ENCODE results near the gene ZXDC. TPM values are rescaled to one million over a fixed set of nuclear protein-coding genes. Genes with fewer than 3 reads are reported as not detected.

ZXDC gene
- polyA plus RNA-seq, 3 donors, result 31.3 to 46.5 (median 45.9) TPM

DNA sequence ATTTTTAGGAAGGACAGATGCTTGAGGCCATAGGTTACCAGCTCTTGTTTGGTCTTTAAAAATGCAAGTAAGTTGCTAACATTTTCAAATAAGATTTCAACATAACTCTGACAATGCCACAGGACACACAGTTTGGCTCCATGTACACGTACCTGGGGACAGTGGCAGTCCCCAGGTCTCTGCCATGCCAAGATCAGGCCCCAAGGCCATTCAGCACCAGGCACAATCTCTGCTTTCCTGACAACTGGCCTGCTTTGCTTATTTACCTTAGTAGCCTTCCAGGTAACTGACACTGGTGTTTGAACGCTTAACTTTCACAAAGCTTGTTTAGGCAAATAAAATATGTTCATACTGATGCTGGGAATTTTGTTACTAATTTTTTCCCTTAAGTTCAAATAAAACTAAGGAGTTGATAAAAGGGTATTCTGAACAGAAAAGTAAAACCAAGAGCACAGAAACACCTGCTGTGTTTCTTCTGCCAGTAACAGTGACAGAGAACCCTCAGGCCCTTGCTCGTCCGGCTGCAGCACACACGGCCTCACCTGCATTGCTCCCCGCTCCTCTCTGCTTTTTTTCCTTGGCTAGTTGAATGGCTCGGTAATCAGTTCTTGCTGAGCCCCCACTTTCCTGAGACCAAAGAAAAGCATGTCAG lies 16.5 kb downstream of the ZXDC start:
- no peak for DNase-seq

DNA sequence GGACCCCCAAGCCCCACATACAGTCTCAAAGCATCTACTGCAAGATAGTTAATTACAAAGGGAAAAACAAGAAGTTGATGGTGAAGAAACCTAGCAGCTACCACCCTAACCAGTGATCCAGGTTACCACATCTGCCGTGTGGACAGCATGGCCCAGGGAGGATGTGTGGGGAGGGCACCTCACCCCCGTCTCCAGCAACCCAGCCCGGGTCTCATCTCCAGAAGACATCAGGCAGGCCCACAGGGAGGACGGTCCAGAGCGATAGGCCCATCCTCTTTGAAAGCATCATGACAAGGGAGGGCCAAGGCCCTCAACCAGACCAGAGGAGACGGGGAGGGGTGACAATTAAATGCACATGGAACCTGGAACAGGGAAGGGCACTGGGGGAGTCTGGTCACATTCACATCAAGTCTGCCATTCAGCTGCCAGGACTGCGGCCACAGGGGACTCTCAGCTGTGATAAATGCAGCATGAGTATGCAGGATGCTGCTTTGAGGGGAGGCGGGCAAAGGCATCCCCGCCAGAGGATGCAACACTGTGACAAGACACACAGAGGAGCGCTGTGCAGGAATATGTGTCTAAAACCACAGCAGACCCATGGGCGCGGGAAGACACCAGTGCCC lies 18.8 kb downstream of the ZXDC start:
- no peak for DNase-seq

DNA sequence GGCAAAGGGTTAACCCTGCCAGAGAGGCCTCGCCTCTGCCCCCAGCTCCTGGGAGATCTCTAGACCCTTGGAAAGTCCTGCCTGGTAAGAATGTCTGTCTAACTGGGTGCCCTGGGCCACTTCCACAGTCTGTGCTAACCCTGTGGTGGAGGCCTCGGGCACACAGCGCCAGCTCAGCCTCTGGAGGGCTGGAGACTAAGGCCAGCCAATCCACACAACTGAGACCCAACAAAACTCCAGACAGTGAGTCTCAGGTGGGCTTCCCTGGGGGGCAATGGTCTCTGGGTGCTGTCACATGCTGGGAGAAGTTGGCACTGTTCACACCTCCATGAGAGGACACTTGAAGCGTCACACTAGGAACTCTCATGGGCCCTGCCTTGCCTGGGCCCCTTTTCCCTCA lies 19.5 kb downstream of the ZXDC start:
- DNase-seq, result no peak

DNA sequence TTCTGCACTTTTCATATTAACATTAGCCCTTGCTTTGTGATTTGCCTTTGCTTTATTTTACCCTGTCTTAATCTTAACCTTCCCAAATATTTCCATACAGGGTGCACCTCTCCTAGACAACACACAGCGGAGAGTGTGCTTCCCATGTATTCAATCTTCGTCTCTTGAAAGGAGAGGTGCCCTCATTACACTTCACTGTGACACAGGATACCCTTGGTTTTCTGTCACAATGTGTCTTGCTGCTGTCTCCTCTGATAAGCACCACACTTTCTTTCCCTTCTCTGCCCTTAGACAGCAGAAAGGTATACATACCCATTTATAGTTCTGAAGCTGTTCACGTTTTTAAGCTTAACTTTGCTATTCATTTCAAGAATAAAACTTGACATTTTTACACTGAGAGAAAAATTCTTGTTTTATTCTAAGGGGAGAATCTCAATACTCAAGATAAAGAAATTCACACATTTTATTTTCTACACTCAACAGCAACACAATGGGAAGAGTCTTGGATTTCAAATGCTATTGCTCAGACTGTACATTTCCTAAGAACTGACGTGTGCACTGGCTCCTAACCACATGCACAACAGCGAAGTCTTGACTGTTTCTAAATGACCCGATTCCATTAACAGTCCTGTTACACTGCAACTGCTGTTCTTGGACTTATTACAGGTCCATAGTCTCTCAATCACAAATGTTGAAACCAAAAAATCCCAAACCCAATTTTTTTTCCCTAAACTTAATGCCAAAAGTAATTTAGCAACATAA lies 21.1 kb downstream of the ZXDC start:
- no peak for DNase-seq

DNA sequence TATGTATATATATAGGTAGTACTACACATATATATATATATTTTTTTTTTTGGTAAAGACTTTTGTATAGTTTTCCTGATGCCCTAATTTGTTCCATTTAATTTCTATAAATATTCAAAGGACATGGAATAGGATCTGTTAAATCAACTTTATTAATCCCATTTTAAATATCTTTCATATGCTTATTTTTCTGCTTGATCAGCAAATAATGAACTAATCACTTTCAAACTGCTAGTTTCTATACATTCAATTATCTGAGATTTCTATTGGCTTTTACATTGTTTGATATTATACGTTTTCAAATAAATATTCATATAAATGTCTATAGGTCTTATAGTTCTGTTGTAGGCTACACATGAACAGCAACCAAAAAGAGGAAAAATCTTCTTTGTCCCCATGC lies 21.7 kb downstream of the ZXDC start:
- DNase-seq, result no peak

DNA sequence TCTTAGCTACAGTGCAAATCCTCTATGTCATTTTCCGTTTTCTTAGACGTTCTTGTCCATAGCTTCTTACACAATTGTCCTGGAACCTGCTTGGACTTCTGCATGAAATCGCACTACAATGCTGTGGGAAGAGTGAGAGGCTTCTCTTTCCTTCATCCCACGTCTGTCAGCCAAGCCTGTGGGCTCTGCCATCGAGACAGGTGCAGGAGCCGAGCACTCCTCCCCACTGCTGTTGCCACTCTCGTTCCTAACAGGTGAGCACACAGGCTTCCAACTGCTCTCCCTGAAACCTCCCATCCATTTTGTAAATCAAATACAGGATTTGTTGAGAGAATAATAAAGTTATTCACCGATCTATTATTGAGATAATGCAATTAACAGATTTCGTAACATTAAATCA lies 23.5 kb downstream of the ZXDC start:
- no peak for DNase-seq

DNA sequence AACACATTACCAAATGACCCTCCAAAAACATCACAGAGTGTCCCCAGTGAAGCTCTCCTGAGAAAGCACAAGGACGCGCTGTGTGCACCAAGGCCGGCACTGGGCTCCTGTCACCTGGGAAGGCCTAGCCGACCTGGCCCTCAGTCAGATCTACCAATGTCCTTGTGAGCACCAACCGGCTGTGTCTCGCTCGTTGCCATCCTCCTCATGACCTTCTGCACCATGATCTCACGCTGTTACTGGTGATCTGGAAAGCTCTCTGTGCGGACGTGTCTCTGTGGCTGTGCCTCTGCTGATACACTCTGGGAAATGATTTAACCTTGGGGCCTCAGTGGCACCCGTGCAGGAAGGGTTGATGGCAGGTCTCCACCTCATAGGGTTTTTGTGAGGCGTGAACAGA lies 24.2 kb downstream of the ZXDC start:
- no peak for DNase-seq

DNA sequence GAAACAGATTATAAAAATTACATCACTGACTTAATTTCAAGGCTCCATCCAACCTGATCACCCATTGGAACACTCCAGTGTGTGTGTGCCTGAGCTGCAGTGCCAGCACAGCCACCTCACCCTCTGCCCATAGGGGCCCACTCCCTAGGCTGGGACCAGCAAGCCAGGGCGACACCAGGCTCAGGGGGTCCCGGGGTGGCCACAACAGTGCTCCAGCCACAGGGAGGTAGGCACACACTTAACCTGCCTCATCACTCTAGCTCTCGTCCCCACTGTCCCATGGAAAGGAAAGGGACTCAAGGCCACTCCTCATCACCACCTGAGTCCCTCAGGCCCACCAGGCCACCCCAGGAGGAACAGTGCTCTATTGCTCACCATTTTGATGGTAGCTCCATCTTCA lies 24.9 kb downstream of the ZXDC start:
- no peak for DNase-seq

DNA sequence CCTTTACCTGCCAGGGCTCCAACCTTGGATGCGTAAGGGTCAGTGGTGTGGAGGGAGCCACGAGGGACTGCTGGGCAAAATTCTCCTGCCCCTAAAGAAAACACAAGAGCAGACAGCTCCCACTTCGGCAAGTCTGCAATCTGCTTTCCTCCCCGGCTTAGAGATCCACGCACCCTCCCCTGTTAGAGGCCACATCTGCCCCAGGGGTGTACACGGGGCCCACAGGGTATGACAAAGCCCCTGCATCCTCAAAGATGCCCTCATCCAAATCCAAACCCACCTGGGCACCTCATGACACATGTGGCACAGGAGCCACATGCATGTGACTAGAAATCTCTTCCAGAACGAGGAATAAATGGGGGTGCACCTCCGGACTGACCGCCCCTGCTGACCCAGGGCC lies 25.5 kb downstream of the ZXDC start:
- no peak for DNase-seq

DNA sequence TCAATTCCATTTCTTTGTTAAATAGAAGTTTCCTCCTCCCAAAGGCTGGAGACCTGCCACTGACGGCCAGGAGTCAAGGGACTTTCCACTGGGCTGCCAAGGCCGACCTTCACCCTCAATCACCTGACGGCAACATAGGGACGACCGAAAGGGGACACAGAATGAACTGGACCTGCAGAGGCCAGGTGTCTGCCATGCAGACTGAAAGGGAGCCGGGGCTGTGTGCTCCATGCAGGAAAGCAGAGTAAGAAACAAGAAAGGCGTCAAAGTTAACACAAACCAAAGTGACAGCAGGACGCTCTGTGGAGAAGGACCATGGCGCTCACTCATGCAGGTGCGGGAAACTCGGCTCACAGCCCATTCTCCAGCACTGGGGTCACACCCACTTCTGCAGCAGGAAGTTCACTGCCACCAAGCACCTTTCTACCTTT lies 26.1 kb downstream of the ZXDC start:
- DNase-seq, result no peak

DNA sequence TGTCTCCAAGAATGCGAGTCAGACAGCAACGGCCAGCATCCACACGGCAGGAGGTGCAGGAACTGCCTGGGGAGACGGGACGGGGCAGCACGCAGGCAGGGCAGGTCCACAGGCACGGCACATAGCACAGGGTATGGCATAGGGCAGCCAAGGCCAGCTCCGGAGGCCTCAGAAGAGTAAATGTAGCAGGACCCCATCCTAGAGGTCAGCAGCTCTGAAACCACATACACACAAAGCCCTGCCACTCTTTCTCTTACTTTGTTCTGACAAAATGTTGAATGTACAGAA lies 26.9 kb downstream of the ZXDC start:
- no peak for DNase-seq

DNA sequence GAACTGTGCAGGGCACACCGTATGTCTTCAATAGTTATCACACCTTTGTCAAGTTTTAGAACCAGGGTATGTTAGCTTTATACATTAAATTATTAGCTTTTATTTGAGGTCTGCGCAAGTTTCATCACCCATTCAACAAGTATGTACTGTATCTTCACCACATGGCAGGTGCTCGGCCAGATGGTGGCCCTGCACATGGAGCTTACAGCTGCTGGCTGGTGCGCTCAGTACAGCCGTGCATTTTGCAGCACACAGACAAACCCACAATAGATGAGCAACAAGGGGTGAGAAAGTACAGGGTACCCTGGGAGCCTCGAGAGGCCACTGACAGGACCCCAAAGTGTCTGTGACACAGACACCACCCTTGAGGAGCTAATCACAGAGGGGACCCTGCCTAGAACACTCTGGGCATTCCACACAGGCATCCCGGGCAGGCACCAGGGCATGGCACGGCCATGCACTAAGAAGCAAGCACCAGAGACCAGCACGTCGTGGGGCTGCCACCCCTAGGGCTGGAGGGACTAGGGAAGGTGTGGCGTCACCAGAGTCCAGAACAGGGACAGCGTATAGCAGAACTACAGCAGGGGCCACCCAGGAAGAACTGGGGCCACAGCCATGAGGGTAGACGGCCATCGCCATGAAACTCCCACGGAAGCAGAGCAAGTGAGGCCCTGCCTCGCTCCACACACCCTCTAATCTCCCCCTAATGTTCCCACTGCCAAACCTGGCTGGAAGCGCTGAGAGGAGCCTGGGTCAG lies 27.4 kb downstream of the ZXDC start:
- DNase-seq, result no peak

DNA sequence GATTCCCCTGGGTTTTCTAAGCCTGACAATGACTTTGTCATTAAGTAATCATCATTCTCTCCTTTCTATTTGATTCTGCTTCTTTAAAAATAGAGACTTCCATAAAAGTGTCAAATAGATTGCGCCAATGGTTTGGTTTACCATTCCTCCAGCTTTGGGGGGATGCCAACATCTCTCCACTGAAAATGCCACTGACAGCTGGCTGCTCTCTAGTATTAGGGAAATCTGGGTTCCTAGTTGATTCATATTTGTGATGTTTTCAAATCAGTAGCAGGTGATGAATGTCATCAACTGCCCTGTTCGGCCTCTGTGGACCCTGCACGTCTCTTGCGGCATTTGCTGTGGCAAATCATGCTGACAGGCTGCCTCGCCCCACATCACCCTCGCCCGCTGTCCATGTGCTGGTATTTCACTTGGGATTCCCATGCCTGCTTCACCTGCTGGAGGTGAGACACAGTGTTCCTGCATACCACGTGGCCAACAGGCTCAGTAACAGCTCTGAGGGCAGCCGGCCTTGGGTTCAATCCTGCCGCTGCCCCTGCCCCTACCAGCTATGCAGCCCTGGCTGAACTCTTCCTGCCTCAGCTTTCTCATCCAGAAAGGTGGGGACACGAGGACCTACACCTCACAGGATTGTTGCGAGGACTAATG lies 28.1 kb downstream of the ZXDC start:
- DNase-seq, result no peak

DNA sequence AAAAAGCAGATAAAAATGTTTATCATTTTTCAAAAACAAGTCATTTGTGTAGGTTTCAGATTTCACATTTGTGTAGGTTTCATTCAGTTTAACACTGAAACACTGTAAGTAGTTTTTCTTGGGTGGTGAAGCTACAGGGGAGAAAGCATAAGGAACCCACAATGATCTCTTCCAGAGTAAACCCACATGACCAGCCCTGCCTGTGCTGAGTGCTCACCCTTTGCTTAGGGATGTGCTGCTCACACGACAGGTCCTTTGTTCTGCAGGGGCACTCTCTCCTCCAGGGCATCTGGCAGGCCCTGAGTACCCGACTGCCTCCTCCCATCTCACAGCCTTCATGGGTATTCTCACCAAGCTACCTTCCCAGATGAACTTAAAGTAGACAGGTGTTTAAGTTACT lies 28.9 kb downstream of the ZXDC start:
- no peak for DNase-seq

DNA sequence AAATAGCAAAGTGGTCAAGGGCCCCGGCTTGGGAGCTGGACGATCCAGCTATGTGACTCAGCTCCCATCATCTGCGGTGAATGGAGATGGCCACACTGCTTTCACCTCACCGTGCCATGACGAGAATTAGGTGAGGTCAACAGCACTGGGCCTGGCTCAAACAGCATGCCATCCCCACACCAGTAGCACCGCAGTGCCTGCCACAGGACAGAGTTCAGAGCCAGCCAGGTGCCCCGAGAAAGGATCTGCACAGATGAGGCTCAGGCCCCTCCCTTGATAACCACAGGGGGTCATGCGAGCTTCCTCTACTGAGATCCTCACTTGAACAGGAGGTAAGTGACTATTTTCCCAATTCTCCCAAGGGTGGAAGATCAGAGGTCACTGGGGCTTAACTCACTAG lies 29.4 kb downstream of the ZXDC start:
- no peak for DNase-seq

DNA sequence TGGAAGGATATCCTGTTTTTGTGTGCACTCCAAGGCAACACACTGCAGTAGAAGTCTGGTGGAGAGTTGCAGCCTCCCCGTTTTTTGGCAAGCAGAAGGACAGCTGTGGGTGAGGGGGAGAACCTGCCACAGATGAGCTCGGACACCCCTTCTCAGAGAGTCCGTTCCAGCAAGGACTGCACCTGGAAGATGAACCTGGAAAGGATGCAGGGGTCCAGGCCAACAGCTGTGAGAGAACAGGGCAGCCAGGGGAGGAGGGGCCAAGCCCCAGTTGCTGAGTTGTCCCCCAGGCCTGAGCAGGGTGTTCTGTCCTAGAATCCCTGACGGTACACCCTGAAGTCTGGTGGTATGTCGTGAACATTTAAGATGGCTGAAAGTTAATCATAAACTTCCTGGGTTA lies 30.2 kb downstream of the ZXDC start:
- no peak for DNase-seq

DNA sequence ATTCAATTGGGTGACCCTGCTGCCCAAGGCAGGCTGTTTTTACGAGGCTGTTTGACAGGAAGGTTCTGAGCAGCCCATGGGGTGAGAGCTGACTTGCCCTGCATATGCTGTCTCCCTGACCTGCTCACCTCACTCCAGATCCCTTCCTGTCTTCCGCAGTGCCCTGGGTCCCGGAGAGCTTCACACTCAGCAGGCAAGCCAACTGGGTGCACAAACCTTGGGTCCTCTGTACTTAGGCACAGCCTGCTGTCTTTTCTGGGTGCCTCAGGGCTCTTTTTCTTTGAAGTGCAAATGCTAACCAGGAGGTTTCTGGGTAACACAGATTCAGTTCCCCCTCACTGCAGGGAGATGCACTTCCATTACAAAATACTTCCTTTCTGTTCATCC lies 32.8 kb downstream of the ZXDC start:
- DNase-seq, result no peak

DNA sequence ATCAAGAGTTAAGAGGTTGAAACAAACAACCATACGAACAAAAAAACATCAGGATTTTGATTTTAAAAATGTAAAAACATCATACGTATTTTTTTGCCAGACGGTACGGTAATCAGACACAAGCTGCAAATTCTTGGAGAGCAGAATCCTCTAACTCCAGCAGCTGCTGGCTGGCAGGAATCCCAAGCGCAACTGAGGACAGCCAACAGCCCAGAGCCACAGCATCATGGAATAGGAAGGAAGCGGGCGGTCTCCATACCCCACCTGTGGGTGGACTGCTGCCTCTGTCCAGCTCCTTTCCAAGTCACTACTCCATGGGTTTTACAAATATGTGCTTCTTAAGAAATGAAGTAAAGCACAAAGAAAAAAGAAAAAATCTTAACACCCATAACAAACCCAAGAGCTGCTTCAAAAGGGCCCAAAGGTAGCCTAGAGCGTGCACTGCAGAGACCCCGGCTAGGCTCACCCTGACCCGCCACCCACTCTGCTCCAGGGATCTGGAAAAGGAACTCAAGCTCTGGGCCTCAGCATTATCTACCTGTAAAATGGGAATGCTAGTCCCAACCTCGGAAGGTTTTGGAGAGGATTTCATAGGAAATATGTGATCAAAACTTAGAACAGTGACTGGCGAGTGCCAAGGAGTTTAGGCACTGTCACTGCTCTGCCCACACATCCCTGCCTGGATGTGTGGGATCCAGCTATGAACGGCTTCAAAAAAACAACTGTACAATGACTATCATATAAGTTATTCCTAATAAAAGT lies 33.4 kb downstream of the ZXDC start:
- DNase-seq, result no peak

DNA sequence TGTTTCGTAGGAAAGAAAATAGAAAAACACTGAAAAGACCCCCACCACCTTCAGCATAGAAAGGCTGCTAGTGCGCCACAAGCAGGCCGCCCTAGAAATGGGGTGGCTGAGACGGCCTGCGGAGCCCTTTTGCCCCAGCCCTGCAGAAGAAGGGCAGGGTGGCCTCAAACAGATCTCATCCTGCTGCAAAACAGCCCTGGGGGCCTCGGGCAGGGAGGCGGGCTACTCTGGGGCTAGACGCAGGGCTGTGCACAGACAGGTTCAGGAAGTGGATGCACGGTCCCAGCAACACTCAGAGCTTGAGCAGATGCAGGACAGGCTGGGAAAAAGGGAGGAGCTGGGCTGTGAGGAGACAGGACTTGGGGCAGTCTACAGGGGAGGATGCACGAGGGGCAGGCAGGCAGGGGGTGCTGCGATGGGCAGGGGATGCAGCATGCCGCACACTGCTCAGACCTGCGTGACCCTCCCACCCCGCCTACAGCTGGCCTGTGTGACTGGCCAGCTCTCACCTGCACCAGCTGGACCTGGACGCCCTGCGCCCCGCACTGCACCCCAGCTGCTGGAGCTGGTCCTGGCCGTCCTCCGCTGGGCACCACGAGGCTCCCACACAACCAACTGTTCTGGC lies 34.3 kb downstream of the ZXDC start:
- no peak for DNase-seq

DNA sequence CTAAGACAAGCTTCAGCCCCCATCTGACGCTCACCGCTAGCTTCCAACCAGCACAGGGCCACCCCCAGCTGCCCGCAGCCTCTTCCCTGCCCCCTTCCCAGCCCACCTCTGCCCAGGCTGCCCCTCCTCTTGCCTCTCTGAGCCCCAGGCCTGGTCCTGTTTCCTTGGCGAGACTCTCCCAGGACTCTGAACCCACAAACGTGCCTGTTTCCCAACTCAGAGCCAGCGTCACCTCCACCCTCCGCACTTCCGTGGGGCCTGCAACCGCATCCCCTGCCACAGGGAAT lies 35.0 kb downstream of the ZXDC start:
- no peak for DNase-seq

DNA sequence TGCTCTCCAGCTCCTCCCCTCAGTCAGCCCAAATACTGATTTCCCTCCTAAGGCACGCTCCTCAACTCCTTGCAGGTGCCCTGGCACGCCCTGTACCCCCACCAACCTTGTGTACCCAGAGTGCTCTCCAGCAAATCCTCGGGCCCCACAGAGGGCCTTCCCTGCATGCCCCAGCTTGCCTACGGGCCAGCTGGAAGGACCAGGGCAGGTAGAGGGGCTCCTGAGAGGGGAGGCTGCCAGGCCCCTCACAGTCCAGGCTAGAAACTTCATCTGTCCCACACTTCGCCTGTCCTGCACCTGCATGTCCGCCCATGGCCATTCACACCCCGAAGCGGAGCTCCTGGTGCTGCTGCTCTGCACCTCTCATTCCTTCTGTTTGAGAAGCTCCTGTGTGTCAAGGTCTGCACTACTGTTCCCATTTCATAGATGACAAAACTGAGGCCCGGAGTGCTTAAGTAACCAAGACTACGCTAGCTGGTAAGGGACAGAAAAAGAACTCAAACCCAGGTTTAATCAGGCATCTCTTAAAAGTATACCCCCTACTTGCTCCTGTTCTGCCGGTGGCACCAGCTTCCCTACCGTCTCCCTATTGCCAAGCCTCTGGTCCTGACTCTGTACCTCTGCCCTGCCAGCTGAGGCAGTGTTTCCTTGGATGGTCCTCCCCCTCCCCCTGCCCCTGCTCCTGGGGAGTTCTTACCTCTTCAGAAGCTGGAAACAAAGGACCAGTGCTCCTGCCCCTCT lies 35.6 kb downstream of the ZXDC start:
- no peak for DNase-seq

All from renal pelvis (tissue), 4 donors.